Measurements from ENCODE around the gene NCAPG2.

DNA sequence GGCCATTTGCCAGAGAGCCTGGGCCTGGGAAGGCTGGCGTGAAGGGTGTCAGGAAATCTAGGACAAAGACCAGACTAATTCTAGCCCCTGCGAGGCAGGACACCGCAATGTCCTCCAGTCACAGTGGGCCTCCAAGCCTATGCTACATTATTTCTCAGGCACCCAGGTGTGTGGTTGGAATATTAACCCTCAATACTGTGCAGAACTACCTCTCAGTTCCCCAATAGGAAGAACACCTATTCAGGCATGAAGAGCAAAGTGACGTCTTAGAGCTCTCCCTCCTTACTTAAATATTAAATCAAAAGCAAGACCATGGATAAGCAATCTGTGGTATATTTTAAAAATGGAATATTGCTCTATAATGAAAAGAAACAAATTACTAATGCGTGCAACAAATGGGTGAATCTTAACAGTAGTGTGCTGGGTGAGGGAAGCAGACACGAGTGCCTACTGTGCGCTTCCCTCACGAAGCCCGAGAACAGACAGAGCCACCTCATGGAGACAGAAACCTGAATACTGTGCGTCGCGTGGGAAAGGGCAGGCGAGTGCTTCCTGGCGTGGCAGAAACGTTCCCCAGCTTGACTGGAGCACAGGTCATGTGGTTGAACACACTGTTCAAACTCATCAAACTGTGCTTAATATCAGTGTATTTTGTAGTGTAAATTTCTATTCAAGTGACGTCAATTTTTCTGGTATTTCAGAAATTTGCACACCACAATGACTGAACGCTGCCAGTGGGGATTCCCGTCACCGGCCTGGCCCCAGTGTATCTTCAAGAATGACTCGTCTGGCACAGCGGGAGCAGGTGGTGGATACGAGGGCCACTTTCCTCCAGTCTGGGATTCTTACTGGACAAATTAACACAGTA, 101.5 kb downstream of the NCAPG2 start:
- TF ChIP-seq, protein P1, sequence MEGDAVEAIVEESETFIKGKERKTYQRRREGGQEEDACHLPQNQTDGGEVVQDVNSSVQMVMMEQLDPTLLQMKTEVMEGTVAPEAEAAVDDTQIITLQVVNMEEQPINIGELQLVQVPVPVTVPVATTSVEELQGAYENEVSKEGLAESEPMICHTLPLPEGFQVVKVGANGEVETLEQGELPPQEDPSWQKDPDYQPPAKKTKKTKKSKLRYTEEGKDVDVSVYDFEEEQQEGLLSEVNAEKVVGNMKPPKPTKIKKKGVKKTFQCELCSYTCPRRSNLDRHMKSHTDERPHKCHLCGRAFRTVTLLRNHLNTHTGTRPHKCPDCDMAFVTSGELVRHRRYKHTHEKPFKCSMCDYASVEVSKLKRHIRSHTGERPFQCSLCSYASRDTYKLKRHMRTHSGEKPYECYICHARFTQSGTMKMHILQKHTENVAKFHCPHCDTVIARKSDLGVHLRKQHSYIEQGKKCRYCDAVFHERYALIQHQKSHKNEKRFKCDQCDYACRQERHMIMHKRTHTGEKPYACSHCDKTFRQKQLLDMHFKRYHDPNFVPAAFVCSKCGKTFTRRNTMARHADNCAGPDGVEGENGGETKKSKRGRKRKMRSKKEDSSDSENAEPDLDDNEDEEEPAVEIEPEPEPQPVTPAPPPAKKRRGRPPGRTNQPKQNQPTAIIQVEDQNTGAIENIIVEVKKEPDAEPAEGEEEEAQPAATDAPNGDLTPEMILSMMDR (IDR thresholded peaks at IDR 0.05): no peak
- no peak for TF ChIP-seq POLR2A (IDR thresholded peaks at IDR 0.05)
